HG03432 (cell line): ENCODE data around the gene CLEC4D.
A peak's percentile ranks its signal among the peaks of the same experiment; 100 is the strongest.
"Not testable (repeated sequence)": the region's sequence is repeated elsewhere in the genome, so short reads cannot be mapped to it uniquely, and the experiment has no call there.

Experiments used
- ATAC-seq: cut with Tn5 transposase; IDR thresholded peaks from one replicate; pipeline ENCODE4 v1.9.1; 2021; ENCODE audit warnings: mild to moderate bottlenecking, moderate library complexity; ENCODE audit not compliant: unreplicated experiment

The CLEC4D gene

DNA sequence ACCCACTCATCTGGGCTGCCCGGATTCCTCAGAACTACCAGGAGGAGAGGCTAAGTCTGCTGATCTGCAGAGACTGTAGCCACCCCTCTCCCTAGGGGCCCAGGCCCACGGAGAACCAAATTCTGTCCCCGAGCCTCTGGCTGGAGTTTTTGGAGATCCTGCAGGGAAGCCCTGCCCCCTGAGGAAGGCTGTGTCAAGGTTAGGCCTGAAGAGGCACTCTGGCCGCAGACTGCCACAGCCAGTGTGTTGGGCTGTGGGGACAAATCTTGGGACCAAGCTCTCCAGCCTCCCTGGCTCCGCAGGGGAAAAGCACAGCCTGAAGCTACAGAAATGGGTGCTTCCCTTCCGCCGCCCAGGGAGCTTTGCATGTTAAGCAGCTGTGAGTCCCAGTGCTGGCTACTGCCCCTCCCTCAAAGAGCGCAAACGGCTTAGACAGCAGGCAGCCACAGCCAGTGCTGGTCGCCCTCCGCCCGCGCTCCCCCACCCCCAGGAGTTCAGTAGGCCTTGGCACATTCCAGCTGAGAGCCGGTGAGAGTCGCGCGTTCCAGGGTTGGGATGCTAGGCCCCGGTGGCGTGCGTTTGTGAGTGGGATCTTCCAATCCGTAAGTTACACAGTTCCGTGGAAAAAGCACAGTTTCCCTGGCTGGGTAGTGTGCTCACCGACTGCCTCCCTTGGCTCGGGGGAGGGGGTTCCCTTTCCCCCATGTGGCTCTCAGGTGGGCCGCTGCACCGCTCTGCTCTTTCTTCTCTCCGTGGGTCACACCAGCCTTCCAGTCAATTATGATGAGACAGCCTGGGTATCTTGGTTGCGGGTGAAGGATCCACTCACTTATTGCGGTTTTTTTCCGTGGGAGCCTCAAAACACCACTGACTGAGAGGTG, 14.2 kb downstream of the CLEC4D start:
- no peak for ATAC-seq

DNA sequence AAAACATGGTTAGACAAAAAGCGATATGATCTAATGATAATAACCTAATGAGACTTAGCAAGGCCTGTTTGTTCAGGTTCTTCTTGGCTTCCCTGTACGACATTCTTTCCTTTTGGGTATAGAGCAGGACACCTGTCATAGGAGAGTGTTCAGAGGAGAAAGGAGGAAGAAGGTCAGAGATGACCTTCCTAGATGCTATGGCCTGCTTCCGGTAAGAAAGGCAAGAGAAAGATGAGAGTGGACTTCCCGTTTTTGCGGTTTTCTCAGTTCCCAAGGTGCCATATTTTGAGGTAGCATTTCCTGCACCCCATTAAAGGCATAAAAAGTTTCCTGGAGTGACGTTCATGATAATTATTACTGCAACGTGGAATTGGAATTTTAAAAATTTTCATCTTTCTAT, 18.7 kb downstream of the CLEC4D start:
- ATAC-seq = no peak

DNA sequence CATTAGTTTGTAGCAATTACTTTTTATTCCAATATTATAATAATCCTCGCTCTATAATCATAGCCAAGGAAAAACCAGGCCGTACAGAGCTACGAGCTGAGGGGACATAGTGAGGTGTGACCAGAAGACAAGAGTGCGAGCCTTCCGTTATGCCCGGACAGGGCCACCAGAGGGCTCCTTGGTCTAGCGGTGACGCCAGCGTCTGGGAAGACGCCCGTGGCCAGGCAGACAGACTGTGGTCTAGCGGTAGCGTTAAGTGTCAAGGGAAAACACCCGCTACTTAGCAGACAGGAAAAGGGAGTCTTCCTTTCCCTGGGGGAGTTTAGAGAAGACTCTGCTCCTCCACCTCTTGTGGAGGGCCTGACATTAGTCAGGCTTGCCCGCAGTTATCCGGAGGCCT, 24.5 kb downstream of the CLEC4D start:
- ATAC-seq = not testable (repeated sequence)

DNA sequence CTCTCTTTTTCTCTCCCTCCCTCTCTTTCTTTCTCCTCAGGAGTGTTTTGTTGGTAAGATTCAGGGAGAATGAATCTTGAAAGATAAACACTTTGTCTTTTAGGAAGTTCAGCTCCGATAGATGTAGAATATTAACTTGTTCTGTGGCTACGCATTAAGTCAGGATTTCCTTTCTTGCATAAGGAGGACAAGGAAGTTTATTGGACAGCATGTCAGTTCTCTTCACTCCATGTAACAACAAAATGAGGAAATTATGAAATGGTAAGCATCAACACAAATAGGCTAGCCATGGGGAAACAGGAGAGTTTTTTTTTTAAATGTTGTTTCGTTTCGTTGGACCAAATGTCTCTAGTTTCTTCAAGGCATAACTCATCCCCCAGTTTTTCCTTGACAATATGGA, 27.5 kb downstream of the CLEC4D start, which contains the start of gene CLEC4E:
CLEC4E (minus strand) TSS at position 75 of the 400 bp plus-strand sequence. CDS start 108 bp downstream, outside the sequence.
- not testable (repeated sequence) for ATAC-seq

DNA sequence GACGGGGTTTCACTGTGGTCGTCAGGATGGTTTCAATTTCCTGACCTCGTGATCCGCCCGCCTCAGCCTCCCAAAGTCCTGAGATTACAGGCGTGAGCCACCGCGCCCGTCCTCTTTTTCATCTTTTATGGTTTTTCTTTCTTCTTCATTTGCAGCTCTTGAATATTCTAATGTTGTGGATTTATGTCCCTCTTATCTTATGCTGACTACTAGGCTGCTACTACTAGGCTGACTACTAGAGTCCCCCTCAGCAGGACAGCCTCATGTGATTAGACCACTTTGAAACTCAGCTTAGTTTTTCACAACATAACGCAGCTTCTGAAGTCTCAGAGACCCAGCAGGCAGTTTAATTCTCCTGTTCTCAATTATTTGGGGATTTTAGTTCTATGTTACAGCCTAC, 28.3 kb downstream of the CLEC4D start:
- no peak for ATAC-seq

DNA sequence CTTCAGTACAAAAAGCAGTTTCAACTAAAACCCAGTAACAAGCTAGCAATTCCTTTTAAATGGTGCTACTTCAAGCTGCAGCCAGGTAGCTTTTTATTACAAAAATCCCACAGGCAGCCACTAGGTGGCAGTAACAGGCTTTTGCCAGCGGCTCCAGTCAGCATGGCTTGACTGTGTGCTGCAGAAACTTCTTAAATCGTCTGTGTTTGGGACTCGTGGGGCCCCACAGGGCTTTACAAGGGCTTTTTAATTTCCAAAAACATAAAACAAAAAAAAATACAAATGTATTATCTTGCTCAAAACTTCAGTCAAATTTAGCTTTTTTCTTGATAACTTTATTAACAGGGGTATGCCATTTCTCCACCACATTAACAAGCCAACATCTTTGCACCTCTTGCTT, 31.0 kb downstream of the CLEC4D start:
- ATAC-seq = peak; percentile 59

GRCh38 chr12:8546591-8546990, 33.3 kb downstream of the CLEC4D start:
- ATAC-seq = no peak

DNA sequence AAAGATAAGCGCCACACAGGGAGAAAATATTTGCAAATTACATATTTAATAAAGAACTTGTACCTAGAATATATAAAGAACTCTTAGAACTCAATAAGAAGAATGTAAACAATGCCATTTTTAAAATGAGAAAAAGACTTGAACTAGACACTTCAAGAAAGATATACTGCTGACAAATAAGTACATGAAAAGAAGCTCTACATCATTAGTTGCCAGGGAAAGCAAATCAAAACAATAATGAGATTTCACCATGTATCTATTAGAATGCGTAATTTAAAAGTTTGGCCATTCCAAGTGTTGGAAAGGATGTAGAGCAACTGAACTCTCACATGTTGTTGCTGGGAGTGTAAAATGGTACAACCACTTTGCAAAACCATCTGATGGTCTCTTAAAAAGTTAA, 34.3 kb downstream of the CLEC4D start:
- ATAC-seq = no peak

DNA sequence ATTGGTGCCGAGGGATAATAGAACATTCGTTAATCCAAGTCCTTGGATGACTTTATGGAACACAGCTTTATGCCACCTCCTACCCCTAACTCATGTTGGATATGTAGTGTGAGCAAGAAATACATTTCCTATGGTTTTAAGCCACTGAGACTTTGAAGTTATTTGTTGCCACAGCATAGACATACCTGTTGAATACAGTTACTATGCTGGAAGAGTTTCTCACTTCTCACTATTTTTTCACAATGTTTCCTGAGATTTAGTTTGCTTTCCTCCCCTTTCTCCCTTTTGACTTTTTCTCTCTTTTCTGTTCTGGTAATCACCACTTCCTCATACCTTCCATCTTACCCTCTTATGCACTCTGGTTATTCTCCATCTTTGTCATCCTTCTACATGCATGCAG, 34.9 kb downstream of the CLEC4D start:
- no peak for ATAC-seq

DNA sequence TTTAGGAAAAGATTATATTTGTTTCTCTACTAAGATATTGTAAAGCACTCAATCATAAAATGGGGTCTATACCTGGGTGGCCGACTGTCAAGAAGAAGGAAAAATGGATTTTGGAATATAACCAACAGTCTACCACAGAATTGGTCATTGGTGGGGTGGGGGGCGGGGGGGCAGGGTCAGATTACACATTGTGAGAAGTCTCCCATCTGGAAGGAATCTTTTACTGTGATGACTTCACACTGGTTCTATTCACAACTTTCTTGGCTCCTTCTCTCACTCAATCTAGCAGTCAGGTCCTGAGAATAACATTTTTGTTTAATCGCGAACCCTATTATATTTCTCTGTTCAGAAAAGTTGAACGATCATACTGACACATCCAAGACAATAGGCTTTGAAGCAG, 36.1 kb downstream of the CLEC4D start:
- no peak for ATAC-seq

DNA sequence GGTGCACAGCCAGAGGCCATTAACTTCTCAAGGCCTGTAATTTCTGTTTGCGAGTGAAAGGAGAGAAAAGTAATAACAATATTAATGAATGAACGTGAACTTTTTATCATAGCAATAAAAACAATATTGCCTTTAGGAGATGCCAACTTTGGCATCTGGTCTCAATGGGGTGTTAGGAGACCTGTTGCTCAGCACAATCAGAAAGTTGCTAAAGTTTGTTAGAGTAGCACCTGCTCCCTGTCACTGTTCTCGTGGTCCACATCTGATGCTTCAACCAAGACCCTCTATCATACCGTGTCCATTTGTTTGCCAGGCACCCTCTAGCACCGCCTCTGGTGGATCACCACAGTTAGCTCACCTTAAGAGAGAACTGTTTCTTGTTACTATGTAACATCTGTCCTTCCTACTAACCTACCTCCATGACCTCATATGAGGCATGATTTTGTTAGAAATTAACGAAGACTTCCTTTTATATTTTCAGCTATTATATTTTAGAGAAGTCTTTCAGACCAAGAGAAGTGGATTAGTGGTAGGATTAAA, 39.9 kb downstream of the CLEC4D start:
- ATAC-seq = no peak

DNA sequence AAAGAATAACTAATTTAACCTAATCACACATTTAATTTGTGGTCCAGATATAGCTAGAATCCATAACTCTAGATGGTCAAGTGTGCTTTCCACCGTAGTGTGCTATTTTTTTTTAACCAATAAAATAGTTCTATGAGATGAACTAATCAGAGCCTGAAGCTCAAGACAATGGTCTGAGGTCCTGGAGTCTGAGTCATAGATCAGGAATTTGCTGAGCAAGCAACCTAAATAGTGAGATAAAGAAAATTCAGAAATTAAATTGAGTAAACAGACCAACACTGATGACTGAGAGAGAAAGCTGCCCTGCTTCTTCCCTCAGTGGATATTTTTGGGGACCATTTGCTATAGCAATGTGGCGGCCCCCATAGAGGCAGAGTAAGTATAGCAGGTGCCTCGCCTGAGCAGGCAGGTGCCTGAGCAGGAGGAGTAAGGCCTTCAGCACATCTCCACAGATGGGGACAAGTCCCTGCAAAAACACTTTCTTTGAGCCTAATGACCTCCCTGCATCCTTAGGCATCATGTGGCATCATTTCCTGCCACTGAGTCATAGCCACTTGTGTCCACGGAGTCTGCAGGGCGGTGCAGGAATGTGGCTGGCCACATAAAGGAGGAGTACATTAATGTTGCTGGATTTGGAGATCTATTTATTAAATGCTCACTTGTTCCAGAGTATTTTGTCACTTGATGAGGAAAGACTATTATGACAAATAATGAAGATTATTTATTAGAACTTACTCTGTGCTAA, 41.3 kb downstream of the CLEC4D start:
- no peak for ATAC-seq

- ATAC-seq = no peak
Observed at GRCh38 chr12:8556531-8557097, 43.3 kb downstream of the CLEC4D start.

DNA sequence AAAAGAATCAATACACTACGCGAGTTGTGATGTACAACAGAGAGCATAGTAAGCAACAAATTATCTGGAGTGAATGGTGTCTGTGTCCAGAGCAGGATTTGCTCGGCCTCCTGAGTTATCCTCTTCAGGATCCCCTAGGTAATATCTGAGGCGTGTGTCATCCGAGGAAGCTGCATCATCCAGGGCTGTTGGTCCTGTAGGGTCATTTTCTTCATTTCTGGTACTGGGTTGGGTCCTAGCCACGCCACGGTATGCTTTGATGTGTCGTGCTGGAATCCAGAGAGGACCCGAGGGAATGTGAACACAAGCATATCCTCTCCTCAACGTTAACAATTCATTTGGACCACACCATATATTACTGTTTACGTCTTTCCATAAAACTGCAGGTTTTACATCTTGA, 46.4 kb downstream of the CLEC4D start:
- ATAC-seq = no peak

- no peak for ATAC-seq
Observed at GRCh38 chr12:8561011-8561410, 47.7 kb downstream of the CLEC4D start.

DNA sequence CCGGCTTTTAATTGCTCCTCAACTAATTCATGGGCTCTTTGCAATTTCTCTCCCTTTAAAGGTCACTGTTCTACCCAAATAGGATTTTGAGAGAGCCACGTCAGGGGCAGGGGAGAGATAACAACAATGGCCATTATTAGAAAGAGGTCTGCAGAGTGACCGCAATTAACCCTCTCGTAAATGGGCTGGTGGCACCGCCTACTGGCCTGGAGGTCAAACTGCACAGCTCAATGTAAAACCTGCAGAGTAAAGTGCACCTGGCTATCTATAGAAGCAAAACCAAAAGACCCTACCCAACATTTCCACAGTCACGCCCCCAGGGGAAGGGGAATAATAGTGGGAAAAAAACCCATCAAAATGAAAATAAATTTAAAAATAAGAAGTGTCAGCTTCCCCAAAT, 49.0 kb downstream of the CLEC4D start:
- ATAC-seq = no peak

GRCh38 chr12:8563356-8563755, 50.1 kb downstream of the CLEC4D start:
- ATAC-seq = no peak

- no peak for ATAC-seq
Observed at GRCh38 chr12:8564656-8565055, 51.4 kb downstream of the CLEC4D start.

DNA sequence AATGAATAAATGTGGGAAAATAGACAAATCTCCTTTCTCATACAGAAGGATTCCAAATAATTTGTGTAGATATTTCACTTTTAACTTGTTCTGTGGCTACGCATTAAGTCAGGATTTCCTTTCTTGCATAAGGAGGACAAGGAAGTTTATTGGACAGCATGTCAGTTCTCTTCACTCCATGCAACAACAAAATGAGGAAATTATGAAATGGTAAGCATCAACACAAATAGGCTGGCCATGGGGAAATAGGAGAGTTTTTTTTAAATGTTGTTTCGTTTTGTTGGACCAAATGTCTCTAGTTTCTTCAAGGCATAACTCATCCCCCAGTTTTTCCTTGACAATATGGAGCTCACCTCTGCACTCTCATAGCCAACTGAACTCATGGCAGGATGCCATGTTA, 52.7 kb downstream of the CLEC4D start:
- not testable (repeated sequence) for ATAC-seq

- ATAC-seq = no peak
Observed at GRCh38 chr12:8566525-8566924, 53.2 kb downstream of the CLEC4D start.
